HepG2 (cell line): ENCODE data around the gene RNU5B-1. TPM values are rescaled to one million over a fixed set of nuclear protein-coding genes. Genes with fewer than 3 reads are reported as not detected.

ENCODE experiments used
- AGO2 ChIP-seq: fragments of 200-400 bp; formaldehyde crosslinking; optimal IDR thresholded peaks from 2 replicates; pipeline ENCODE3; 2017; ENCODE audit warnings: mild to moderate bottlenecking, low read depth, low read length, moderate library complexity
- ATF1 ChIP-seq: IDR thresholded peaks from 2 replicates; pipeline ENCODE4 v1.6.1; 2016; ENCODE audit warnings: mild to moderate bottlenecking, control low read depth
- CSRNP2 ChIP-seq: sonication (generic); formaldehyde crosslinking; conservative IDR thresholded peaks from 2 replicates; pipeline ENCODE4 v1.8.0; 2022; ENCODE audit warnings: low read depth, missing genetic modification reagents
- GPN1 ChIP-seq: sonication (generic); formaldehyde crosslinking; IDR thresholded peaks from 2 replicates; pipeline ENCODE4 v1.5.1; 2020; ENCODE audit warnings: missing genetic modification reagents, borderline replicate concordance
- HCFC1 ChIP-seq: fragments of 150-350 bp; IDR thresholded peaks from 2 replicates; pipeline ENCODE4 v1.6.1; 2014; ENCODE audit warnings: low read depth, low read length
- HOXA3 ChIP-seq: sonication (generic); formaldehyde crosslinking; IDR thresholded peaks from 2 replicates; pipeline ENCODE4 v1.5.0; 2020; ENCODE audit warnings: missing genetic modification reagents
- MLLT10 ChIP-seq: sonication (generic); formaldehyde crosslinking; IDR thresholded peaks from 2 replicates; pipeline ENCODE4 v1.4.0; 2020; ENCODE audit warnings: missing genetic modification reagents
- NR2F6 ChIP-seq, 2 experiments: IDR thresholded peaks; 2 replicates each; pipeline ENCODE4 v1.6.1; 2016; ENCODE audit warnings: antibody characterized with exemption in 1 of 2, mild to moderate bottlenecking in 1 of 2
- PRMT3 ChIP-seq: sonication (generic); formaldehyde crosslinking; IDR thresholded peaks from 2 replicates; pipeline ENCODE4 v1.8.1; 2022; ENCODE audit warnings: low read depth, mild to moderate bottlenecking, moderate library complexity, missing genetic modification reagents, borderline replicate concordance
- TBX3 ChIP-seq: fragments of 450-650 bp; IDR thresholded peaks from 2 replicates; pipeline ENCODE4 v1.6.1; 2017; ENCODE audit warnings: antibody characterized with exemption, mild to moderate bottlenecking, inconsistent platforms, borderline replicate concordance
- ZBTB21 ChIP-seq: sonication (generic); formaldehyde crosslinking; IDR thresholded peaks from 2 replicates; pipeline ENCODE4 v1.4.0; 2020; ENCODE audit warnings: missing genetic modification reagents
- ZNF281 ChIP-seq: sonication (generic); formaldehyde crosslinking; IDR thresholded peaks from 2 replicates; pipeline ENCODE4 v1.4.0; 2020; ENCODE audit warnings: missing genetic modification reagents, borderline replicate concordance
- ZNF350 ChIP-seq: sonication (generic); formaldehyde crosslinking; IDR thresholded peaks from 2 replicates; pipeline ENCODE4 v1.4.0; 2020; ENCODE audit warnings: mild to moderate bottlenecking, low read depth, missing genetic modification reagents, borderline replicate concordance
- ZNF615 ChIP-seq: sonication (generic); formaldehyde crosslinking; IDR thresholded peaks from 2 replicates; pipeline ENCODE4 v1.5.0; 2020; ENCODE audit warnings: mild to moderate bottlenecking, missing genetic modification reagents, borderline replicate concordance
- ZNF800 ChIP-seq: sonication (generic); formaldehyde crosslinking; IDR thresholded peaks from 2 replicates; pipeline ENCODE4 v1.4.0; 2020; ENCODE audit warnings: missing genetic modification reagents
- ZNF850 ChIP-seq: sonication (generic); formaldehyde crosslinking; conservative IDR thresholded peaks from 2 replicates; pipeline ENCODE4 v1.9.0; 2021; ENCODE audit warnings: mild to moderate bottlenecking, missing genetic modification reagents
- polyA plus RNA-seq, 8 experiments: library from polyadenylated mRNA; depleted of rRNA in 3 of 8; stranded (reverse) in 7 of 8; unstranded in 1 of 8; fragments of >200 nt; fragmentation: Illumina TruSeq in 4 of 8; extraction: Trizol in 4 of 8; gene quantifications; 2 replicates each; pipeline versions ENCODE4 v1.2.1 to v1.2.3, GENCODE V29; 2011 to 2016; ENCODE audit warnings: low read depth in 4 of 8, missing spikeins in 1 of 8, mixed read lengths in 1 of 8; ENCODE audit not compliant: insufficient read depth in 1 of 8
- total RNA-seq, 5 experiments: library from RNA; depleted of rRNA; stranded (reverse); fragments of >200 nt; fragmentation: Illumina TruSeq; extraction: Trizol; gene quantifications; 2 replicates each; pipeline ENCODE4 v1.2.3, GENCODE V29; 2016; ENCODE audit warnings: low read depth in 1 of 5
- TF ChIP-seq, protein P1 (sequence below): sonication (generic); formaldehyde crosslinking; IDR thresholded peaks from 2 replicates; pipeline ENCODE4 v1.5.0; 2020; ENCODE audit warnings: missing genetic modification reagents, mild to moderate bottlenecking, borderline replicate concordance
- TF ChIP-seq, protein P2 (sequence below): sonication (generic); formaldehyde crosslinking; IDR thresholded peaks from 2 replicates; pipeline ENCODE4 v1.4.0; 2020; ENCODE audit warnings: missing genetic modification reagents
- TF ChIP-seq, protein P3 (sequence below): sonication (generic); formaldehyde crosslinking; IDR thresholded peaks from 2 replicates; pipeline ENCODE4 v1.4.0; 2020; ENCODE audit warnings: missing genetic modification reagents, borderline replicate concordance

RNU5B-1 gene
- total and polyA plus RNA-seq, 2 of the 13 experiments (the other 11 are each of a cell fraction or from before 2014, with no cell fraction given), result 1,646 TPM; not detected in 1

DNA sequence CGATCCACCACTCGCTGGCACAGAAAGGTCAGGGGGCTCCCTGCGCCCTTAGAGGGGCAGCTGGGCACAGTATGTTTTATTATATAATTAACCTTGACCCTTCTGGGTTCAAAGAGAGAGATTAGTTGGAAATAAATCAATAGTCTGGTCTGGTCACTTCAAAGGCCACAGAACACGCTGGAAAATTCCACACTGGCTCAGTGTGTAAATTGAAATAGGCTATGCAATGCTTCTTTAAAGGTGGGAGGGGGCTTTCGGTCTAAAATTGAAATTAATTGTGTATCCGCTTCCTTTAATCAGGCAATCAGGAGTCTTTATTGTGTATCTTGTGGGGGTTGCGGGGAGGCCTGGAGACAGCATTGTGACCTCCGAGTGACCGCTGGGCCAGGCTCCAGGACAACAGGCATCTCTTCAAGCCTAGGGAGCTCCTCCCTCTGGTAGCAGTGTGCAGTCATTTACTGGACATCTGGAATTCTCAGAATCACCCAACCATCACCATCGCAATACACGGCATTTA is 8.0 kb downstream of the RNU5B-1 start (continued):
- TF ChIP-seq HOXA3 (CRISPR knock-in tag) (peak; percentile 38; the same call in 1 of the 2 replicates), GPN1 (CRISPR knock-in tag) (no peak), CSRNP2 (CRISPR knock-in tag) (no peak), ZNF350 (CRISPR knock-in tag) (no peak), ZNF800 (CRISPR knock-in tag) (no peak), AGO2 (no peak), NR2F6 (IDR thresholded peaks at IDR 0.05) (peak; percentile 97), NR2F6 (CRISPR knock-in tag; IDR thresholded peaks at IDR 0.05) (peak; percentile 87), ZNF850 (CRISPR knock-in tag) (no peak), ZNF281 (CRISPR knock-in tag) (no peak), TBX3 (peak; percentile 25; the same call in 1 of the 2 replicates), ATF1 (CRISPR knock-in tag) (no peak), ZNF615 (CRISPR knock-in tag) (no peak), ZBTB21 (CRISPR knock-in tag) (no peak), PRMT3 (CRISPR knock-in tag) (no peak), MLLT10 (CRISPR knock-in tag) (no peak), HCFC1 (no peak)
- TF ChIP-seq, protein P1, sequence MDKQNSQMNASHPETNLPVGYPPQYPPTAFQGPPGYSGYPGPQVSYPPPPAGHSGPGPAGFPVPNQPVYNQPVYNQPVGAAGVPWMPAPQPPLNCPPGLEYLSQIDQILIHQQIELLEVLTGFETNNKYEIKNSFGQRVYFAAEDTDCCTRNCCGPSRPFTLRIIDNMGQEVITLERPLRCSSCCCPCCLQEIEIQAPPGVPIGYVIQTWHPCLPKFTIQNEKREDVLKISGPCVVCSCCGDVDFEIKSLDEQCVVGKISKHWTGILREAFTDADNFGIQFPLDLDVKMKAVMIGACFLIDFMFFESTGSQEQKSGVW (CRISPR knock-in tag), result no peak
- TF ChIP-seq, protein P2, sequence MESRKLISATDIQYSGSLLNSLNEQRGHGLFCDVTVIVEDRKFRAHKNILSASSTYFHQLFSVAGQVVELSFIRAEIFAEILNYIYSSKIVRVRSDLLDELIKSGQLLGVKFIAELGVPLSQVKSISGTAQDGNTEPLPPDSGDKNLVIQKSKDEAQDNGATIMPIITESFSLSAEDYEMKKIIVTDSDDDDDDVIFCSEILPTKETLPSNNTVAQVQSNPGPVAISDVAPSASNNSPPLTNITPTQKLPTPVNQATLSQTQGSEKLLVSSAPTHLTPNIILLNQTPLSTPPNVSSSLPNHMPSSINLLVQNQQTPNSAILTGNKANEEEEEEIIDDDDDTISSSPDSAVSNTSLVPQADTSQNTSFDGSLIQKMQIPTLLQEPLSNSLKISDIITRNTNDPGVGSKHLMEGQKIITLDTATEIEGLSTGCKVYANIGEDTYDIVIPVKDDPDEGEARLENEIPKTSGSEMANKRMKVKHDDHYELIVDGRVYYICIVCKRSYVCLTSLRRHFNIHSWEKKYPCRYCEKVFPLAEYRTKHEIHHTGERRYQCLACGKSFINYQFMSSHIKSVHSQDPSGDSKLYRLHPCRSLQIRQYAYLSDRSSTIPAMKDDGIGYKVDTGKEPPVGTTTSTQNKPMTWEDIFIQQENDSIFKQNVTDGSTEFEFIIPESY, result no peak
- TF ChIP-seq, protein P3, sequence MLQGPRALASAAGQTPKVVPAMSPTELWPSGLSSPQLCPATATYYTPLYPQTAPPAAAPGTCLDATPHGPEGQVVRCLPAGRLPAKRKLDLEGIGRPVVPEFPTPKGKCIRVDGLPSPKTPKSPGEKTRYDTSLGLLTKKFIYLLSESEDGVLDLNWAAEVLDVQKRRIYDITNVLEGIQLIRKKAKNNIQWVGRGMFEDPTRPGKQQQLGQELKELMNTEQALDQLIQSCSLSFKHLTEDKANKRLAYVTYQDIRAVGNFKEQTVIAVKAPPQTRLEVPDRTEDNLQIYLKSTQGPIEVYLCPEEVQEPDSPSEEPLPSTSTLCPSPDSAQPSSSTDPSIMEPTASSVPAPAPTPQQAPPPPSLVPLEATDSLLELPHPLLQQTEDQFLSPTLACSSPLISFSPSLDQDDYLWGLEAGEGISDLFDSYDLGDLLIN (CRISPR knock-in tag), result no peak
